ENCODE measurements around the gene FMR1.

DNA sequence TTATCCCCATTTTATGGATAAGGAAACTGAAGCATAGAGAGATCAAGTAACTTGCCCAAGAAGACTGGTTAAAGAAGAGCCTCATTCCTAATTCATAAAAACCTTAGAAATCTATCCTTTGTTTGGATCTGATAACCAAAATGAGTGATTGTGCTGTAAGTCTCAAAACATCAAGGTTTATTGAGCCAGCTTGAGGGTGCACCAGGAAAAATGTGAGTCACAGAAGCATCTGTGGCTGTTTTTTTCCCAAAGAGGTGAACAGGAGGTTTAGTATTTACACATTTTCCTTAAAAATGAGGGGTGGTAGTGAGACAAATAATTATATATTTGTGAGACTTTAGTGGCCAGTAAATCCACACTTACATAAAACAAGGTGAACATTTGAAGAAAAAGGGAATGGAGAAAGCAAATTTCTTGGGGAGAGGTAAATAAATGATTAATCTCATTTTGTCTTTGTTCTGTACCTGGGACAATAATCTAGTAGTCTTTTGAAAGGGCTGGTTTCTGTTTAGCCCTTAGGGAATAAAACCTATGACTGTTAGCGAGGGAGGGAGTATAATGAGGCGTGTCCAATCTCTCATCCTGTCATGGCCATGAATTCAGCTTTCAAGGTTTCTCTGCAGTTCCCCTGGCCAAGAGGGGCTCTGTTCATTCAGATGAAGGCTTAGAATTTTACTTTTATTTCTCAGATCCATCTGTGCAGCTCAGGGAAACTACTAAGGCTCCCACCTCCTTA is 12.2 kb upstream of the FMR1 start:
- TF ChIP-seq, protein P1, sequence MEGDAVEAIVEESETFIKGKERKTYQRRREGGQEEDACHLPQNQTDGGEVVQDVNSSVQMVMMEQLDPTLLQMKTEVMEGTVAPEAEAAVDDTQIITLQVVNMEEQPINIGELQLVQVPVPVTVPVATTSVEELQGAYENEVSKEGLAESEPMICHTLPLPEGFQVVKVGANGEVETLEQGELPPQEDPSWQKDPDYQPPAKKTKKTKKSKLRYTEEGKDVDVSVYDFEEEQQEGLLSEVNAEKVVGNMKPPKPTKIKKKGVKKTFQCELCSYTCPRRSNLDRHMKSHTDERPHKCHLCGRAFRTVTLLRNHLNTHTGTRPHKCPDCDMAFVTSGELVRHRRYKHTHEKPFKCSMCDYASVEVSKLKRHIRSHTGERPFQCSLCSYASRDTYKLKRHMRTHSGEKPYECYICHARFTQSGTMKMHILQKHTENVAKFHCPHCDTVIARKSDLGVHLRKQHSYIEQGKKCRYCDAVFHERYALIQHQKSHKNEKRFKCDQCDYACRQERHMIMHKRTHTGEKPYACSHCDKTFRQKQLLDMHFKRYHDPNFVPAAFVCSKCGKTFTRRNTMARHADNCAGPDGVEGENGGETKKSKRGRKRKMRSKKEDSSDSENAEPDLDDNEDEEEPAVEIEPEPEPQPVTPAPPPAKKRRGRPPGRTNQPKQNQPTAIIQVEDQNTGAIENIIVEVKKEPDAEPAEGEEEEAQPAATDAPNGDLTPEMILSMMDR (IDR thresholded peaks at IDR 0.05): no peak
- no peak for TF ChIP-seq POLR2A (IDR thresholded peaks at IDR 0.05; ENCODE audit: low read depth)

Data from esophagus muscularis mucosa (tissue), 3 donors.